Breast epithelium (tissue), 3 donors: ENCODE measurements around the gene TYK2.

Experiments
- CTCF ChIP-seq, 3 donors: fragments of 450-650 bp; IDR thresholded peaks; one replicate each; pipeline ENCODE4 v1.5.1; 2016 to 2017; ENCODE audit warnings: antibody characterized with exemption in 3 of 3, mild to moderate bottlenecking in 3 of 3, moderate library complexity in 3 of 3
- POLR2AphosphoS5 ChIP-seq, 3 donors: sonication (generic); formaldehyde crosslinking; IDR thresholded peaks; one replicate each; pipeline ENCODE4 v1.6.1; 2017; ENCODE audit warnings: antibody characterized with exemption in 3 of 3

DNA sequence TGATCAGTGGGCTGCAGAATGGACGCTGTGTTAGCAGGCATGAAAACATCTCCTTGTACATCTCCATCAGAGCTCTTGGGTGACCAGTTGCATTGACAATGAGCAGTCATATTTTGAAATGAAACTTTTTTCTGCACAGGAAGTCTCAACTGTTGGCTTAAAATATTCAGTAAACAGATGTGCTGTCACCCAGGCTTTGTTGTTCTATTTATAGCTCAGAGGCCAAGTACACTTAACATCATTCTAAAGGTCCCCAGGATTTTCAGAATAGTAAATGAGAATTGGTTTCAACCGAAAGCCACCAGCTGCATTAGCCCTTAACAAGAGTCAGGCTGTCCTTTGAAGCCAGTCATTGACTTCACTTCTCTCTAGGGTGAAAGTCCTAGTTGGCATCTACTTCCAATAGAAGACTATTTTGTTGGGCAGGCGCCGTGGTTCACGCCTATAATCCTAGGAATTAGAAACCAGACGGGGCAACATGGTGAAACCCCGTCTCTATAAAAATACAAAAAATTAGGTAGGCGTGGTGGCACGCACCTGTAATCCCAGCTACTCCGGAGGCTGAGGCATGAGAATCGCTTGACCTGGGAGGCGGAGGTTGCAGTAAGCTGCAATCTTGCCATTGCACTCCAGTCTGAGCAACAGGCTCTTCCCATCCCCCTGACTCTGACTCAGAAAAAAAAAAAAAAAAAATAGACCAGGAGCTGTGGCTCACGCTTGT, 32.0 kb upstream of the TYK2 start:
- no peak for TF ChIP-seq CTCF (IDR thresholded peaks at IDR 0.05)
- TF ChIP-seq POLR2AphosphoS5 (IDR thresholded peaks at IDR 0.05), result no peak
